ENCODE results near the gene HNRNPF.

DNA sequence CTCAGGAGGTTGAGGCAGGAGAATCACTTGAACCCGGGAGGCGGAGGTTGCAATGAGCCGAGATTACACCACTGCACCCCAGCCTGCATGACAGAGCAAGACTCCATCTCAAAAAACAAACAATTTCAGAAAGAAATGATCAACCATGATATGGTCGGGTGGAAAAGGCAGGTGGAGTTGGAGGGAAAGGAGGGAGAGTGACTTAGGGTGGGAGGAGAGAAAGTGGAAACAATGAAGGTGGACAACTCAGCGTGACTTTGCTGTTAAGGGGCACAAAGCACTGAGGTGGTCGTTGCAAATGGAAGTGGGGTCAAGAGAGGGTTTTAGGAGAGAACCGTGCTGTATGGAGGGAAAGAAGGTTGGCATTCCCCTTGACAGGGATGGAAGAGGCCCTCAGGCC is 67.5 kb downstream of the HNRNPF start:
- TF ChIP-seq POLR2A (IDR thresholded peaks at IDR 0.05) = no peak
- TF ChIP-seq, protein P1, sequence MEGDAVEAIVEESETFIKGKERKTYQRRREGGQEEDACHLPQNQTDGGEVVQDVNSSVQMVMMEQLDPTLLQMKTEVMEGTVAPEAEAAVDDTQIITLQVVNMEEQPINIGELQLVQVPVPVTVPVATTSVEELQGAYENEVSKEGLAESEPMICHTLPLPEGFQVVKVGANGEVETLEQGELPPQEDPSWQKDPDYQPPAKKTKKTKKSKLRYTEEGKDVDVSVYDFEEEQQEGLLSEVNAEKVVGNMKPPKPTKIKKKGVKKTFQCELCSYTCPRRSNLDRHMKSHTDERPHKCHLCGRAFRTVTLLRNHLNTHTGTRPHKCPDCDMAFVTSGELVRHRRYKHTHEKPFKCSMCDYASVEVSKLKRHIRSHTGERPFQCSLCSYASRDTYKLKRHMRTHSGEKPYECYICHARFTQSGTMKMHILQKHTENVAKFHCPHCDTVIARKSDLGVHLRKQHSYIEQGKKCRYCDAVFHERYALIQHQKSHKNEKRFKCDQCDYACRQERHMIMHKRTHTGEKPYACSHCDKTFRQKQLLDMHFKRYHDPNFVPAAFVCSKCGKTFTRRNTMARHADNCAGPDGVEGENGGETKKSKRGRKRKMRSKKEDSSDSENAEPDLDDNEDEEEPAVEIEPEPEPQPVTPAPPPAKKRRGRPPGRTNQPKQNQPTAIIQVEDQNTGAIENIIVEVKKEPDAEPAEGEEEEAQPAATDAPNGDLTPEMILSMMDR (IDR thresholded peaks at IDR 0.05) = no peak
